GM19023 (cell line): ENCODE results near the gene TEX13D.
A peak's percentile ranks its signal among the peaks of the same experiment; 100 is the strongest.

Experiments
- ATAC-seq: cut with Tn5 transposase; IDR thresholded peaks from one replicate; pipeline ENCODE4 v1.9.1; 2021; ENCODE audit warnings: mild to moderate bottlenecking, moderate library complexity; ENCODE audit not compliant: unreplicated experiment

TEX13D gene

DNA sequence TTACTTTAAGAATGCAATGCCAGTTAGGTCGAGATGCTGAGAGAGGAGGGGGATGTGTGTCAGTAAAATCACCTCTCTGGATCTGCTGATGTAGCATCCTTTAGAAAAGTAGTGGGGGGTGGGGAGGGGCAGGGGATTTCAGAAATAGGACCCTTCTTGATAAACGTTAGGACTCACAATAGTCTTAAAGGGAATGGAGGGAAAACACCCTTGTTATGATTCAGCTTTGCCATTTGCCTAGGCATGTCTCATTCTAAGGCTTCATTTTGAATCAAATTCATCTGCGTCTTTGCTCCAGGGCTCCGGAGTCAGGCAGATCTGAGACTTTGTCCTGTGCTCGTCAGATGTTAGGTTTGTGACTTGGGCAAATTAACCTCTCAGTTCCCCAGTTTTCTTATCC lies 14.8 kb downstream of the TEX13D start:
- ATAC-seq: no peak

DNA sequence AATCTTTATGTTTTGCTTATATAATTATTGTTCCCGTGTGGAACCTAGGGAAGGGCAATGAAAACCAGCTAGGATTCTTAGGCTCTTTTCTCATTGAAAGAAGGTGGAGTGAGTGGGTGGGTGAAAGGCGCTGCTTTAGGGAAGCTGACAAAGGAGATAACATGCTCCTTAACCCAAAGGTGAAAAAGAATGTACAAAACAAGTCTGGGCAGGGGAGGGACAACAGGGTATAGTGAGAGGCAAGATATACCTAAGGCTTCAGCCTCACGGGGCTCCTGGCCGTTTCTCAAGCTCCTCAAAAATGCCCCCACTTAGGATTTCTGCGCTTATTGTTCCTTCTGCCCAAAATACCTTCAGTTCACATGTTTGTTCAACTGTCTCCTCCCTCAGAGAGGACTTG lies 15.7 kb downstream of the TEX13D start:
- ATAC-seq: no peak

DNA sequence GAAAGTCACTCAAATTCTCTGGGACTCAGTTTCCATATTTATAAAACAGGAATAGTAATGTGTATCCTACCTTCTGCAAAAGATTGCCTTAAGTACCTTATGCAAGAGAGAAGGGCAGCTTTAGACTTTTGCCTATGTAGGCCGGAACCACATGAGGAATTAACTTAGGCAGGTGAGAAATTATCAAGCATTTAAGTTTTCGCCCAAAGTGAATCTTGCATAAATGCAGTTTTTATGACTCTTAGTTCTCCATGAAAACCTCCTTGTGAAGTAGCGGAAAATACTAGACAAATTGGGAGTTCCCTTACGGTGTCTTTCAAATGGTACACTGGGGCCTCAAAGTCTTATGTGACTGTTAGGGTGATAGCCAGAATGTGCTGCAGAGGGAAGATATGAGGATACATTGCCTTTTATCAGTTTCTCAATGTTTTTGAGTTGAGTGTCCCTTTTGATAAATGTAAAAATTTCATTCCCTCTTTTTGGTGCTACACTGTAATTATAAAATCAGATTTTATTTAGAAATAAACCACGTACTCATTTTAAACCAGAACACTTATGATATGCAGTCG lies 16.5 kb downstream of the TEX13D start:
- ATAC-seq: no peak

DNA sequence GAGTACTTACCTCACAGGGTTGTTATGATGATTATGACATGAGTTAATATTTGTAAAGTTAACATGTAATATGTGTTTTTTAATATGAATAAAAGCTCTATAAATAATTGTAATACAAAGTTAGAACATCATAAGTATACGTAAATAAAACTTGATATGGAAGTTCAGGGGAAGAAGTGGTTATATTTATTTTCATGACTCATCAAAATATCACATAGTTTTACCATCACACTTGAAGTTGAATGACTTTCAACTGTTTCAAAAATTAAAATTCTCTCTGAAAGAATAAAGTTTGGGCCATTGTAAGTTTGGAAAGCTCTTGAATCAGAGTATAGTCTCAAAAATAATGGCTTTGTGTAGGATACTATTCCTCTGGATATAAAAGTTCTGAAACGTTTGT lies 22.2 kb downstream of the TEX13D start:
- ATAC-seq: no peak

DNA sequence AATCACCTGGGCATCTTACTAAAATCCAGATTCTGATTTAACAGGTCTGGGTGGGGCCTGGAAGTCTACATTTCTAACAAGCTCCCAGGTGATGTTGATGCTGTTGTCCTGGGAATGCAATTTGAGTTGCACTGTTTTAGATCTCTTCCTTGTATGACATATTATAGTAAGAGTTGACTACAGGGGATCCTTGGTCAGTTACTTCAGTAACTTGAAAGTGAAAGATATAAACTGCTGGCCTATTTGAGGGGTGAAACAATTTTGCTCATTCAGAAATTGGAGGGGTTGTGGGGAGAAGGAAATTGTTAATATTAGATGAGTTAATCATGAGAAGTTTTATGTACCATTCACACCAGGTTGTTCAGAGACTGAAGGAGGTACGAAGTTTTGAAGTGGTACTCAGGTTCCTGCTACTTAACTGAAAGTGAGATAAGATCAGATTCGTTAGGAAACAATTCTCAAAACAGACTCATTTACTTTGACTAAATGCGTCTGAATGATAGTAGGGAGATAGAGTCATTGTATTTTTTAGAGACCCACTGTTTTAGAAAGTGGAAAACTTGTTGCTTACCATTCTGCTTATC lies 26.4 kb downstream of the TEX13D start:
- peak; percentile 53 for ATAC-seq

DNA sequence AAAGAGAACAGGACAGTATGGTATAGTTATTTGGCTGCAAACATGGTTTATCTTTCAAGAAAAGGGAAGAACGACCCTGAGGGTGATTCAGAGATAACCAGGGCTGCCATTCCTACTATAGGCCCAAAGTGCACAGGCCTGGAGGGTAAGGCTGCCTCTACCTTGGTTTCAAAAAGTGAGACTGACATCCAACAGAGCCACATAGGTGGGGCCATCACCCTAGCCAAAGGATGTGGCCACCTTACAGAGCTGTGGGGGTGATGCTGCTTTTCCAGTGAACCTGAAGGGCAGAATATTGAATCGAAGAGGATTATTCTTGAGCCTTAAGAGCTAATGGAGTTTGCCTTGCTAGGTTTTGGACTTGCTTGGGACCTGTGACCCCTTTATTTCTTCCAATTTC lies 29.6 kb downstream of the TEX13D start:
- ATAC-seq: no peak

DNA sequence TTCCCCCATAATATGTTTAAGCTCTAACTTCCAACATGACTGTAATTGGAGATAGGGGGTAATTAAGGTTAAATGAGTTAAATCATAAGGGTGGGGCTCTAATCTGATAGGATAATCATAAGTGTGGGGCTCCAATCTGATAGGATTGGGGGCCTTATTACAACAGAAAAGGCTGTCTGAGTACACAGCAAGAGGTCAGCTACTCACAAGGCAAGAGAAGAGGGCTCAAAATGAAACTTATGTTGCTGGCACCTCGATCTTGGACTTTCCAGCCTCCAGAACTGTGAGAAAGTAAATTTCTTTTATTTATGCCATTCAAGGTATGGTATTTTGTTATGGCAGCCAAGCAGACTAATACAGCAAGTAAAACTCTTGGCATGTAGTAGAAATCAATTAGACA lies 30.3 kb downstream of the TEX13D start:
- no peak for ATAC-seq

DNA sequence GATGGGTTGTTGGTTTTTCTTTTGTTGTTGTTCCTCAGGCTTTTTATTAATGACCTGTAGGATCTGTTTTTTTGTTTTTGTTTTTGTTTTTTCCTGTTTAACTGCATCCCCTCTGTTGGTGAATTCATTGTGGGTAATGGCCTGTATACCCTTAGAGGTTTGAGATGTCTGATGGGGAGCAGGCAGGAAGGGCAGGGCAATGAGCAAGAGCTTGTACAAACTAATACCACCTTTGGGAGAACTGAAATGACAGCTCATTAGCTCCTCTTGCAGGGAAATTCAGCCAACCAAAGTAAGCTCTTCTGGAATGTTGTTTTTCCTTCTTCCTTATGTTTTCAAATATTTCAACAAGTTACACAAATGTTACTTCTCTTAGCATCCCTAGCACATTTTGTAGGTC lies 37.3 kb downstream of the TEX13D start:
- ATAC-seq: no peak

DNA sequence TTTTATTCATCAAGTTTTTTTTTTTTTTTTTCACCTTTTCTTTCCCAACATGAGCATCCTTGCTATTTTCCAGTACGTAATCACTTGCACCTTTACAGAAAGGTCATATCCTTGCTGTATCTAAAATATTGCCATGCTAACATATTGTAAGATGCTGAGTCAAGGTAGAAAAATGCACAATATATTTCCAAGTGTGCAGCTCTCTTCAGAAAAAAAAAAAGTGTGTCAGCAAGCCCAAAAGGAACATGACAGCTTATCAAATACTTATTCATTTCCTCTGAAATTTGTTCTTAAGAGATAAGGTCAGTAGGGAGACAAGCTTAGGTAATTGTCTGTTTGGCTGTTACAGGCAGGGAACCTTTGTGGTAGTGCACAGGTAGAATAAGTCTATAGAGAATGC lies 40.9 kb downstream of the TEX13D start:
- no peak for ATAC-seq

DNA sequence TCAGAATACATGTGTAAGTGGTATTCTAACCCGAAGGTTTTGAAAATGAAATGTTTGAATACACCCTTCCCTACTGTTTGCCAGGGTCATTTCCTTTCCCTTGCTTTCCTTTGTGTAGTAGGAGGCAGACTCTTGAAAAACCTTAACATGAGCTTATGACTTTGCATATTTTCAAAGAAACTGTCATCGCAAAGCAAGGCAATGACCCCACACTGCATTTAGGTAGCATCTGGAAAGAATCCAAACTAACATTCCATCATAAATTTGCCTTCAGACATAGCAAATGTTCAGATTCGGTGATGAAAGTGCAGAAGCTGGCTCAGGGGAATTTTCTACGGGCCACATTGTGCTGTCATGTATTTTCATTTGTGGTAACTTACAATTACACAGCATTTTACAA lies 46.2 kb downstream of the TEX13D start:
- ATAC-seq: no peak

DNA sequence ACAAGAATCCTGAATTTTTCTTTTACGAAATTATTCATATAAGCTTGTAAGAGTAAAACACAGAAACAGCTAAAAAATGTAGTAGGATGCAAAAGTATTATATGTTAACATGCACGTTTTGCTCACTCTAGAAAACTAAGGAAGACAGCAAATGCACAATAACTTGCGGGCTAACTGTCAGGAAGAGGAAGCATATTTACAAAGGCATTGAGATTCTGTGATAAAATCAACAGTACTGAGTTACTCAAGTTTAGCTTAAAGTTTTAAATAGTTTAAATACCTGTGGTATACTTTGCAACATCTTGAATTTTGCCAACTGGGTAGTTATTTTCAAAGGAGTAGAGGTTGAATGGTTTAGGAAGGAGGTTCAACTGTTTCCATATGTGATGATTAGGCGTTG lies 50.9 kb downstream of the TEX13D start:
- no peak for ATAC-seq

DNA sequence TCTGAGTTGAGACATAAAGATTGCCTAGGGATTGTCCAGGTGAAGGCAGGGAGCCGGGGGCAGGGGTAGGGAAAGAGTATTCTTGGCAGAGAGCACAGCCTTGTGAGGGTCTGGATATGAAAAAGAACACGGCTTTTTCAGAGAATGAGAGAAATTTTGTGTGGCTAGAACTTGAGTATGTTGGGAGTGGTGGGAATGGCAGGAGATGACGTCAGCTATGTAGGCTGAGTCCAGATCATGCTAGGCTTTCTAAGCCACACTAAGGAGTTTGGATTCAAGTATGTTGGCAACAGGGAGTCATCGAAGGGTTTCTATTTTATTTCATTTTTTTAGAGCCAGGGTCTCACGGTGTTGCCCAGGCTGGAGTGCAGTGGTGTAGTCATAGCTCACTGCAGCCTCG lies 53.9 kb downstream of the TEX13D start:
- ATAC-seq: no peak
